HepG2 (cell line): ENCODE measurements around the gene SLC35F3. TPM values are rescaled to one million over a fixed set of nuclear protein-coding genes. Genes with fewer than 3 reads are reported as not detected.

Experiments used
- DR1 ChIP-seq: sonication (generic); formaldehyde crosslinking; IDR thresholded peaks from 2 replicates; pipeline ENCODE4 v1.8.0; 2021; ENCODE audit warnings: mild to moderate bottlenecking, missing genetic modification reagents, inconsistent platforms
- ERF ChIP-seq: IDR thresholded peaks from 2 replicates; pipeline ENCODE4 v1.6.1; 2018; ENCODE audit warnings: missing biosample characterization, missing genetic modification reagents
- FOXA3 ChIP-seq: IDR thresholded peaks from 2 replicates; pipeline ENCODE4 v1.6.1; 2016; ENCODE audit warnings: missing genetic modification reagents, missing compliant biosample characterization
- KLF13 ChIP-seq: sonication (generic); formaldehyde crosslinking; IDR thresholded peaks from 2 replicates; pipeline ENCODE4 v1.4.0; 2020; ENCODE audit warnings: mild to moderate bottlenecking, missing genetic modification reagents
- KLF6 ChIP-seq: IDR thresholded peaks from 2 replicates; pipeline ENCODE4 v1.8.0; 2016; ENCODE audit warnings: missing biosample characterization, missing genetic modification reagents
- MYC ChIP-seq: sonication (generic); formaldehyde crosslinking; IDR thresholded peaks from 2 replicates; pipeline ENCODE4 v1.9.0; 2021; ENCODE audit warnings: missing genetic modification reagents, borderline replicate concordance
- NONO ChIP-seq, 2 experiments: fragments of 450-650 bp in 1 of 2; sonication (generic) in 1 of 2; formaldehyde crosslinking in 1 of 2; IDR thresholded peaks in 1 of 2; conservative IDR thresholded peaks in 1 of 2; 2 replicates each; pipeline versions ENCODE4 v1.6.1 to v1.8.0; 2017 to 2022; ENCODE audit warnings: mild to moderate bottlenecking in 1 of 2, missing genetic modification reagents in 1 of 2, moderate library complexity in 1 of 2
- PAWR ChIP-seq: sonication (generic); formaldehyde crosslinking; IDR thresholded peaks from 2 replicates; pipeline ENCODE4 v1.4.0; 2020; ENCODE audit warnings: missing genetic modification reagents, mild to moderate bottlenecking, borderline replicate concordance
- PITX1 ChIP-seq: sonication (generic); formaldehyde crosslinking; IDR thresholded peaks from 2 replicates; pipeline ENCODE4 v1.5.1; 2020; ENCODE audit warnings: mild to moderate bottlenecking, missing genetic modification reagents
- SRSF4 ChIP-seq: fragments of 200-400 bp; formaldehyde crosslinking; IDR thresholded peaks from one replicate; pipeline ENCODE4 v1.6.1; 2018; ENCODE audit warnings: mild to moderate bottlenecking, low read depth, low read length, moderate library complexity; ENCODE audit not compliant: poor library complexity, severe bottlenecking
- TOPORS ChIP-seq: sonication (generic); formaldehyde crosslinking; IDR thresholded peaks from 2 replicates; pipeline ENCODE4 v1.8.0; 2023; ENCODE audit warnings: mild to moderate bottlenecking, missing genetic modification reagents
- ZFP36L2 ChIP-seq: sonication (generic); formaldehyde crosslinking; IDR thresholded peaks from 2 replicates; pipeline ENCODE4 v1.4.0; 2020; ENCODE audit warnings: missing genetic modification reagents
- ZIK1 ChIP-seq: sonication (generic); formaldehyde crosslinking; IDR thresholded peaks from 2 replicates; pipeline ENCODE4 v1.5.0; 2020; ENCODE audit warnings: mild to moderate bottlenecking, low read depth, missing genetic modification reagents, borderline replicate concordance
- ZNF232 ChIP-seq: sonication (generic); formaldehyde crosslinking; IDR thresholded peaks from 2 replicates; pipeline ENCODE4 v1.4.0; 2020; ENCODE audit warnings: missing genetic modification reagents, borderline replicate concordance
- ZNF567 ChIP-seq: sonication (generic); formaldehyde crosslinking; IDR thresholded peaks from 2 replicates; pipeline ENCODE4 v1.8.1; 2023; ENCODE audit warnings: mild to moderate bottlenecking, missing genetic modification reagents, borderline replicate concordance
- ZNF570 ChIP-seq: sonication (generic); formaldehyde crosslinking; IDR thresholded peaks from 2 replicates; pipeline ENCODE4 v1.4.0; 2020; ENCODE audit warnings: mild to moderate bottlenecking, missing genetic modification reagents, borderline replicate concordance
- ZNF572 ChIP-seq: sonication (generic); formaldehyde crosslinking; IDR thresholded peaks from 2 replicates; pipeline ENCODE4 v1.5.1; 2020; ENCODE audit warnings: mild to moderate bottlenecking, missing genetic modification reagents
- ZNF605 ChIP-seq: sonication (generic); formaldehyde crosslinking; IDR thresholded peaks from 2 replicates; pipeline ENCODE4 v1.8.0; 2022; ENCODE audit warnings: mild to moderate bottlenecking, missing genetic modification reagents
- ZNF678 ChIP-seq: sonication (generic); formaldehyde crosslinking; IDR thresholded peaks from 2 replicates; pipeline ENCODE4 v1.4.0; 2020; ENCODE audit warnings: mild to moderate bottlenecking, missing genetic modification reagents
- ZNF775 ChIP-seq: sonication (generic); formaldehyde crosslinking; IDR thresholded peaks from 2 replicates; pipeline ENCODE4 v1.4.0; 2020; ENCODE audit warnings: missing genetic modification reagents, mild to moderate bottlenecking, moderate library complexity, borderline replicate concordance
- ZSCAN25 ChIP-seq: sonication (generic); formaldehyde crosslinking; IDR thresholded peaks from 2 replicates; pipeline ENCODE4 v1.8.0; 2022; ENCODE audit warnings: mild to moderate bottlenecking, missing genetic modification reagents
- polyA plus RNA-seq, 8 experiments: library from polyadenylated mRNA; depleted of rRNA in 3 of 8; stranded (reverse) in 7 of 8; unstranded in 1 of 8; fragments of >200 nt; fragmentation: Illumina TruSeq in 4 of 8; extraction: Trizol in 4 of 8; gene quantifications; 2 replicates each; pipeline versions ENCODE4 v1.2.1 to v1.2.3, GENCODE V29; 2011 to 2016; ENCODE audit warnings: low read depth in 4 of 8, missing spikeins in 1 of 8, mixed read lengths in 1 of 8; ENCODE audit not compliant: insufficient read depth in 1 of 8
- total RNA-seq, 5 experiments: library from RNA; depleted of rRNA; stranded (reverse); fragments of >200 nt; fragmentation: Illumina TruSeq; extraction: Trizol; gene quantifications; 2 replicates each; pipeline ENCODE4 v1.2.3, GENCODE V29; 2016; ENCODE audit warnings: low read depth in 1 of 5
- TF ChIP-seq, protein P1 (sequence below): sonication (generic); formaldehyde crosslinking; IDR thresholded peaks from 2 replicates; pipeline ENCODE4 v1.5.1; 2020; ENCODE audit warnings: missing genetic modification reagents, mild to moderate bottlenecking, borderline replicate concordance
- TF ChIP-seq, protein P2 (sequence below): IDR thresholded peaks from 2 replicates; pipeline ENCODE4 v1.6.1; 2016; ENCODE audit warnings: missing compliant biosample characterization, missing genetic modification reagents, borderline replicate concordance
- TF ChIP-seq, protein P3 (sequence below): sonication (generic); formaldehyde crosslinking; conservative IDR thresholded peaks from 2 replicates; pipeline ENCODE4 v1.8.1; 2023; ENCODE audit warnings: missing genetic modification reagents

SLC35F3 gene
- total and polyA plus RNA-seq, 2 of the 13 experiments (the other 11 are each of a cell fraction or from before 2014, with no cell fraction given): not detected

DNA sequence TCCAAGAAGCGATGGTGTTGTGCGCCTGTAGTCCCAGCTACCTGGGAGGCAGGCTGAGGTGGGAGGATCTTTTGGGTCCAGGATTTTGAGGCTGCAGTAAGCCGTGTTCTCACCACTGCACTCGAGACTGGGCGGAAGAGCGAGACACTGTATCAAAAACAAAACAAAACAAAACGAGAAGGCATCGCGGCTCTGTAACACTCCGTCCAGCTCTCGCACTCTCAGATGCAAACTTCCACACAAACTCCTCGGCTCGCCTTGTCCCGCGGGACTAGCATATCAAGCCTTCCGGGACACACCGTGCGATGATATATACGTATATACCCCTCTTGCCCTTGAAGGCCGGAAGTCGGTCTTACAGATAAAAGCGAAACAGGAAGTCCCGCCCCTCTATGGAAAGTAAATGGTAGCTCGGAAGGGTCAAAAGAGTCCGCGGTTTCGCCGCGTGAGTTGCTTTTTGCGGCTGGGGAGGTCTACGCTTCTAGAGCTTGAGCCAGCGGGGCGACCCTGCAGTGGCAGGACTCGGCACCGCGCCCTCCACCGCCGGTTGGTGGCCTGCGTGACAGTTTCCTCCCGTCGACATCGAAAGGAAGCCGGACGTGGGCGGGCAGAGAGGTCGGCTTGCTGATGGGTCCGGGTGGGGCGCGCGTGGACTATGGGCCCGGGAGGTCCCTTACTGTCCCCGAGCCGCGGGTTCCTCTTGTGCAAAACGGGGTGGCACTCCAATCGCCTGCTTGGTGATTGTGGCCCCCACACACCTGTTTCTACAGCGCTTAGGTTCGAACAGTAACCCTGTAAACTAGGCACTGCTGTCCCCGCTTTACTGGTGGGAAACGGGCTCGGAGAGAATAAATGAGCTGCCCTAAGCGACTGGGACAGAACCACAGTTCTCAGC is 468.8 kb downstream of the SLC35F3 start, which contains the start of gene COA6 (continued):
- TF ChIP-seq, protein P1, sequence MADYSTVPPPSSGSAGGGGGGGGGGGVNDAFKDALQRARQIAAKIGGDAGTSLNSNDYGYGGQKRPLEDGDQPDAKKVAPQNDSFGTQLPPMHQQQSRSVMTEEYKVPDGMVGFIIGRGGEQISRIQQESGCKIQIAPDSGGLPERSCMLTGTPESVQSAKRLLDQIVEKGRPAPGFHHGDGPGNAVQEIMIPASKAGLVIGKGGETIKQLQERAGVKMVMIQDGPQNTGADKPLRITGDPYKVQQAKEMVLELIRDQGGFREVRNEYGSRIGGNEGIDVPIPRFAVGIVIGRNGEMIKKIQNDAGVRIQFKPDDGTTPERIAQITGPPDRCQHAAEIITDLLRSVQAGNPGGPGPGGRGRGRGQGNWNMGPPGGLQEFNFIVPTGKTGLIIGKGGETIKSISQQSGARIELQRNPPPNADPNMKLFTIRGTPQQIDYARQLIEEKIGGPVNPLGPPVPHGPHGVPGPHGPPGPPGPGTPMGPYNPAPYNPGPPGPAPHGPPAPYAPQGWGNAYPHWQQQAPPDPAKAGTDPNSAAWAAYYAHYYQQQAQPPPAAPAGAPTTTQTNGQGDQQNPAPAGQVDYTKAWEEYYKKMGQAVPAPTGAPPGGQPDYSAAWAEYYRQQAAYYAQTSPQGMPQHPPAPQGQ (CRISPR knock-in tag): peak; percentile 96; the same call in 1 of the 2 replicates
- TF ChIP-seq KLF6 (CRISPR knock-in tag) (peak; percentile 57; the same call in 1 of the 2 replicates), ZIK1 (CRISPR knock-in tag) (peak; percentile 81; the same call in 1 of the 2 replicates), SRSF4 (no peak), ZNF678 (CRISPR knock-in tag) (peak; percentile 79; the same call in 1 of the 2 replicates), ZFP36L2 (CRISPR knock-in tag) (peak; percentile 17; the same call in 1 of the 2 replicates), ZNF570 (CRISPR knock-in tag) (no peak), PITX1 (CRISPR knock-in tag) (0 out of 2 replicates have a peak, but pooled peaks have one; percentile 75), ZNF232 (CRISPR knock-in tag) (peak; percentile 40; the same call in 1 of the 2 replicates), ZNF567 (CRISPR knock-in tag) (peak; percentile 73; the same call in 1 of the 2 replicates), TOPORS (peak; percentile 49; the same call in 1 of the 2 replicates), ZNF605 (CRISPR knock-in tag) (peak; percentile 87), MYC (CRISPR knock-in tag) (peak; percentile 88; the same call in 1 of the 2 replicates), ZNF572 (CRISPR knock-in tag) (peak; percentile 78; the same call in 1 of the 2 replicates), ERF (peak; percentile 66; the same call in 1 of the 2 replicates), ZNF775 (CRISPR knock-in tag) (no peak), FOXA3 (CRISPR knock-in tag) (peak; percentile 60), DR1 (CRISPR knock-in tag) (peak; percentile 64; the same call in 1 of the 2 replicates), ZSCAN25 (CRISPR knock-in tag) (peak; percentile 84), NONO (IDR thresholded peaks at IDR 0.05) (no peak), NONO (CRISPR knock-in tag; conservative IDR thresholded peaks at IDR 0.05) (peak; percentile 66; the same call in 1 of the 2 replicates), PAWR (peak; percentile 78; the same call in 1 of the 2 replicates), KLF13 (CRISPR knock-in tag) (no peak; the same call in 1 of the 2 replicates)
- TF ChIP-seq, protein P2, sequence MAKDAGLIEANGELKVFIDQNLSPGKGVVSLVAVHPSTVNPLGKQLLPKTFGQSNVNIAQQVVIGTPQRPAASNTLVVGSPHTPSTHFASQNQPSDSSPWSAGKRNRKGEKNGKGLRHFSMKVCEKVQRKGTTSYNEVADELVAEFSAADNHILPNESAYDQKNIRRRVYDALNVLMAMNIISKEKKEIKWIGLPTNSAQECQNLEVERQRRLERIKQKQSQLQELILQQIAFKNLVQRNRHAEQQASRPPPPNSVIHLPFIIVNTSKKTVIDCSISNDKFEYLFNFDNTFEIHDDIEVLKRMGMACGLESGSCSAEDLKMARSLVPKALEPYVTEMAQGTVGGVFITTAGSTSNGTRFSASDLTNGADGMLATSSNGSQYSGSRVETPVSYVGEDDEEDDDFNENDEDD (CRISPR knock-in tag): peak; percentile 50; the same call in 1 of the 2 replicates
- TF ChIP-seq, protein P3, sequence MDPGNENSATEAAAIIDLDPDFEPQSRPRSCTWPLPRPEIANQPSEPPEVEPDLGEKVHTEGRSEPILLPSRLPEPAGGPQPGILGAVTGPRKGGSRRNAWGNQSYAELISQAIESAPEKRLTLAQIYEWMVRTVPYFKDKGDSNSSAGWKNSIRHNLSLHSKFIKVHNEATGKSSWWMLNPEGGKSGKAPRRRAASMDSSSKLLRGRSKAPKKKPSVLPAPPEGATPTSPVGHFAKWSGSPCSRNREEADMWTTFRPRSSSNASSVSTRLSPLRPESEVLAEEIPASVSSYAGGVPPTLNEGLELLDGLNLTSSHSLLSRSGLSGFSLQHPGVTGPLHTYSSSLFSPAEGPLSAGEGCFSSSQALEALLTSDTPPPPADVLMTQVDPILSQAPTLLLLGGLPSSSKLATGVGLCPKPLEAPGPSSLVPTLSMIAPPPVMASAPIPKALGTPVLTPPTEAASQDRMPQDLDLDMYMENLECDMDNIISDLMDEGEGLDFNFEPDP (CRISPR knock-in tag): 0 out of 2 replicates have a peak, but pooled peaks have one; percentile 90
